HepG2 (cell line): ENCODE measurements around the gene RDH13.

ENCODE experiments used
- CHD4 ChIP-seq: fragments of 200-600 bp; sonication (generic); IDR thresholded peaks from 2 replicates; pipeline ENCODE4 v1.7.0; 2017; ENCODE audit warnings: mild to moderate bottlenecking, low read length, borderline replicate concordance
- CSRNP2 ChIP-seq: sonication (generic); formaldehyde crosslinking; conservative IDR thresholded peaks from 2 replicates; pipeline ENCODE4 v1.8.0; 2022; ENCODE audit warnings: low read depth, missing genetic modification reagents
- CTCF ChIP-seq: sonication (generic); formaldehyde crosslinking; IDR thresholded peaks from 2 replicates; pipeline ENCODE4 v1.5.0; 2020; ENCODE audit warnings: mild to moderate bottlenecking, missing genetic modification reagents, moderate library complexity
- E2F2 ChIP-seq: sonication (generic); formaldehyde crosslinking; IDR thresholded peaks from 2 replicates; pipeline ENCODE4 v1.4.0; 2020; ENCODE audit warnings: missing genetic modification reagents, borderline replicate concordance
- ONECUT2 ChIP-seq: sonication (generic); formaldehyde crosslinking; IDR thresholded peaks from 2 replicates; pipeline ENCODE4 v1.4.0; 2020; ENCODE audit warnings: missing genetic modification reagents
- PHF8 ChIP-seq: sonication (generic); formaldehyde crosslinking; IDR thresholded peaks from 2 replicates; pipeline ENCODE4 v1.5.0; 2020; ENCODE audit warnings: missing genetic modification reagents
- SP4 ChIP-seq: sonication (generic); formaldehyde crosslinking; IDR thresholded peaks from 2 replicates; pipeline ENCODE4 v1.8.1; 2023; ENCODE audit warnings: mild to moderate bottlenecking, missing genetic modification reagents
- TGIF2 ChIP-seq: IDR thresholded peaks from 2 replicates; pipeline ENCODE4 v1.6.1; 2016; ENCODE audit warnings: control low read depth, missing compliant biosample characterization
- ZBTB20 ChIP-seq: sonication (generic); formaldehyde crosslinking; IDR thresholded peaks from 2 replicates; pipeline ENCODE4 v1.8.1; 2023; ENCODE audit warnings: missing genetic modification reagents, low read depth, mild to moderate bottlenecking, borderline replicate concordance
- ZNF207 ChIP-seq: fragments of 450-650 bp; IDR thresholded peaks from 2 replicates; pipeline ENCODE4 v1.6.1; 2016; ENCODE audit warnings: antibody characterized with exemption, borderline replicate concordance
- ZNF737 ChIP-seq: sonication (generic); formaldehyde crosslinking; IDR thresholded peaks from 2 replicates; pipeline ENCODE4 v1.5.0; 2020; ENCODE audit warnings: missing genetic modification reagents, mild to moderate bottlenecking, borderline replicate concordance

- TF ChIP-seq CSRNP2 (CRISPR knock-in tag): no peak
- no peak for TF ChIP-seq CHD4
- no peak for TF ChIP-seq PHF8 (CRISPR knock-in tag)
- no peak for TF ChIP-seq ONECUT2 (CRISPR knock-in tag)
- TF ChIP-seq ZNF737 (CRISPR knock-in tag): no peak
- TF ChIP-seq E2F2: no peak
- no peak for TF ChIP-seq SP4 (CRISPR knock-in tag)
- TF ChIP-seq TGIF2: no peak
- TF ChIP-seq ZBTB20: no peak
- TF ChIP-seq CTCF (CRISPR knock-in tag): no peak
- TF ChIP-seq ZNF207: no peak
Measured at GRCh38 chr19:55079400-55080038, 16.6 kb upstream of the RDH13 start.
